BJ (cell line): ENCODE measurements around the gene SPACA4. TPM values are rescaled to one million over a fixed set of nuclear protein-coding genes. Genes with fewer than 3 reads are reported as not detected.

ENCODE experiments used
- CTCF ChIA-PET: fragments of 350-600 bp; formaldehyde crosslinking; extraction: SDS; loops from one replicate; lab custom pipeline; 2021; ENCODE audit warnings: antibody characterized with exemption, inconsistent platforms; lab: Yijun Ruan, JAX
- POLR2A ChIA-PET: fragments of 300-600 bp; sonication (Branson Sonifier 250); formaldehyde crosslinking; extraction: SDS; loops from one replicate; lab custom pipeline; 2021; ENCODE audit warnings: antibody characterized with exemption; lab: Charles Lee
- DNase-seq: peaks from one replicate; pipeline ENCODE4 v3.0.0-alpha.2; 2011; ENCODE audit warnings: low read depth
- H3K27me3 ChIP-seq: 2 replicates; pipeline ENCODE4 v1.6.0; 2011; ENCODE audit warnings: low read length; ENCODE audit not compliant: control insufficient read depth, insufficient read depth
- H3K36me3 ChIP-seq: 2 replicates; pipeline ENCODE4 v1.5.1; 2011; ENCODE audit warnings: low read length; ENCODE audit not compliant: control insufficient read depth, insufficient read depth
- H3K4me3 ChIP-seq: 2 replicates; pipeline ENCODE4 v1.5.1; 2011; ENCODE audit warnings: low read depth, mild to moderate bottlenecking, control low read depth, low read length
- polyA minus RNA-seq: library from RNA; depleted of rRNA, polyadenylated mRNA; stranded (reverse); fragments of >200 nt; gene quantifications from 2 replicates; pipeline ENCODE4 v1.2.3, GENCODE V29; 2011; rRNA and poly(A)+ RNA removed
- polyA plus RNA-seq: library from polyadenylated mRNA; depleted of rRNA; stranded (reverse); fragments of >200 nt; gene quantifications from 2 replicates; pipeline ENCODE4 v1.2.3, GENCODE V29; 2011; rRNA removed
- TF ChIP-seq, protein P1 (sequence below): IDR thresholded peaks from 2 replicates; pipeline ENCODE4 v1.5.1; 2011; ENCODE audit warnings: low read depth, mild to moderate bottlenecking, control low read depth, inconsistent platforms, low read length, moderate library complexity; ENCODE audit not compliant: insufficient read depth

Gene SPACA4
- not detected in 2 replicates for polyA plus RNA-seq
- polyA minus RNA-seq: not detected in 2 replicates

- TF ChIP-seq, protein P1, sequence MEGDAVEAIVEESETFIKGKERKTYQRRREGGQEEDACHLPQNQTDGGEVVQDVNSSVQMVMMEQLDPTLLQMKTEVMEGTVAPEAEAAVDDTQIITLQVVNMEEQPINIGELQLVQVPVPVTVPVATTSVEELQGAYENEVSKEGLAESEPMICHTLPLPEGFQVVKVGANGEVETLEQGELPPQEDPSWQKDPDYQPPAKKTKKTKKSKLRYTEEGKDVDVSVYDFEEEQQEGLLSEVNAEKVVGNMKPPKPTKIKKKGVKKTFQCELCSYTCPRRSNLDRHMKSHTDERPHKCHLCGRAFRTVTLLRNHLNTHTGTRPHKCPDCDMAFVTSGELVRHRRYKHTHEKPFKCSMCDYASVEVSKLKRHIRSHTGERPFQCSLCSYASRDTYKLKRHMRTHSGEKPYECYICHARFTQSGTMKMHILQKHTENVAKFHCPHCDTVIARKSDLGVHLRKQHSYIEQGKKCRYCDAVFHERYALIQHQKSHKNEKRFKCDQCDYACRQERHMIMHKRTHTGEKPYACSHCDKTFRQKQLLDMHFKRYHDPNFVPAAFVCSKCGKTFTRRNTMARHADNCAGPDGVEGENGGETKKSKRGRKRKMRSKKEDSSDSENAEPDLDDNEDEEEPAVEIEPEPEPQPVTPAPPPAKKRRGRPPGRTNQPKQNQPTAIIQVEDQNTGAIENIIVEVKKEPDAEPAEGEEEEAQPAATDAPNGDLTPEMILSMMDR: no peak
- no peaks in the 10 kb centered on the region for H3K27me3 ChIP-seq
- H3K4me3 ChIP-seq: no peak within 1 kb of the TSS
- CTCF ChIA-PET: interaction anchor here (0.6 to 4.4 kb wide), 4 partner anchors 12 to 211 kb away, joined by 3 to 32 read pairs (median 6); no protein-coding TSS in a partner anchor
- DNase-seq: no peak
- POLR2A ChIA-PET: no interaction called here
- no peaks in the 10 kb centered on the region for H3K36me3 ChIP-seq
Measured at GRCh38 chr19:48606463-48607358, at the start of gene SPACA4. TSS of gene SPACA4 (plus strand) at chr19:48606742. CDS start at chr19:48606979, 237 bp downstream.

GRCh38 chr19:48556825-48557224, 49.7 kb upstream of the SPACA4 start:
- POLR2A ChIA-PET: no interaction called here
- H3K27me3 ChIP-seq: no peaks in the 10 kb centered on the region
- CTCF ChIA-PET: interaction anchor here (0.7 kb wide), 1 partner anchor 16 kb away, joined by 3 read pairs; no protein-coding TSS in a partner anchor
- H3K4me3 ChIP-seq: no peak overlapping the region
- TF ChIP-seq, protein P1: no peak
- H3K36me3 ChIP-seq: no peaks in the 10 kb centered on the region
- DNase-seq: no peak

- ChIA-PET CTCF (interaction anchor here (1.6 kb wide), 1 partner anchor 68 kb away, joined by 4 read pairs; no protein-coding TSS in a partner anchor), POLR2A (no interaction called here)
- TF ChIP-seq, protein P1: no peak
- no peak for DNase-seq
- H3K36me3 ChIP-seq: no peaks in the 10 kb centered on the region
- H3K4me3 ChIP-seq: no peak overlapping the region
- H3K27me3 ChIP-seq: no peaks in the 10 kb centered on the region
Measured at GRCh38 chr19:48558018-48558684, 48.4 kb upstream of the SPACA4 start.

DNA sequence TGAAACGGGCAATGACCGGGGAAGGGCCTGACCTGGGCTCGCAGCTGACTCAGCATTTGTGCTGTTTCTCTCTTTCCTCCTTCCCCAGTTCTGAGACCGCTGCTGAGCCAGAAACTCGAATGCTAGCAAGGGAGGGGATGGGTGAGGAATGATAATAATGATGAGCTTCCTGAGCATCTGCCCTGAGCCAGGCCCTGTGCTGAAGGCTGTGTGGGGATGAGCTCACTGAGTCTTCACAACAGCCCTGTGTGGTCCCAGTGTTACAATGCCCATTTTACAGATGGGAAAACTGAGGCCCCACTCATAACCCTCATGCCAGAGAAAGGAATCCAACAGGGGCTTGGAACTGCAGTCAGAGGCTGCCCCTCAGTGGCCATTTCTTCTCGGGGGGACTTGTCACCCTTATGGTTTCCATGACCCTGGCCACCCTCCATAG, 46.4 kb upstream of the SPACA4 start:
- TF ChIP-seq, protein P1: no peak
- H3K36me3 ChIP-seq: no peaks in the 10 kb centered on the region
- POLR2A ChIA-PET: no interaction called here

DNA sequence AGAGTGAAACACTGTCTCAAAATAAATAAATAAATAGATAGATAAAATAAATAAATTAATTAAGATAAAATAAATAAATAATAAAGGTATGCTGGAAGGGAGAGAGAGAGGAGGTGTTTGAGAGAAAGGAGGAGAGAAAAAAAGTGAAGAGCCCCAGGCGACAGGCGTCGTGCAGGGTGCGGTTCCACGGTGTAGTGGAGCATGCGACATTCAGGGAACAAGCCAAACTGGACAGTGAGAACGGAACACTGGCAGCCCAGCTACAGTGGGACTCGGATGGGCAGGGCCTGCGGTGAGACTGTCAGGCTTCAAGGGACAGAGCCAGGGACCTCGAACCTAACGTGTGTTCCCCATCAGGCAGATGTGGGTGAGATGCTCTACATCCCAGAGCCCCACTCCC, 45.1 kb upstream of the SPACA4 start:
- ChIA-PET POLR2A (no interaction called here), CTCF (interaction anchor here (0.6 kb wide), 1 partner anchor 10 kb away, joined by 3 read pairs; no protein-coding TSS in a partner anchor)
- H3K36me3 ChIP-seq: no peaks in the 10 kb centered on the region
- H3K4me3 ChIP-seq: no peak overlapping the region
- H3K27me3 ChIP-seq: no peaks in the 10 kb centered on the region
- no peak for DNase-seq
- TF ChIP-seq, protein P1: no peak

More for the DNA sequence above, 46.4 kb upstream of the SPACA4 start:
- Histone ChIP-seq H3K27me3 (no peaks in the 10 kb centered on the region), H3K4me3 (no peak overlapping the region)
- no peak for DNase-seq
- CTCF ChIA-PET: interaction anchor here (0.9 kb wide), 1 partner anchor 70 kb away, joined by 3 read pairs; no protein-coding TSS in a partner anchor
